Stimulated activated CD8-positive, alpha-beta memory T cell treated with anti-CD3 and anti-CD28 coated beads, Interleukin-4, amount 100 ng/mL, for 24 hours (primary cell): ENCODE data around the gene OR11H6.
"Not testable (repeated sequence)": the region's sequence is repeated elsewhere in the genome, so short reads cannot be mapped to it uniquely, and the experiment has no call there.

Source experiments
- DNase-seq: peaks from one replicate; pipeline ENCODE4 v3.0.0-alpha.2; 2020; ENCODE audit warnings: low read depth

Gene OR11H6

GRCh38 chr14:20264361-20264760, 40.9 kb downstream of the OR11H6 start:
- DNase-seq: not testable (repeated sequence)

GRCh38 chr14:20274062-20274461, 50.6 kb downstream of the OR11H6 start:
- DNase-seq: no peak
